Cardiac muscle cell (in vitro differentiated cells and primary cell): ENCODE results near the gene MARCHF9. TPM values are rescaled to one million over a fixed set of nuclear protein-coding genes. Genes with fewer than 3 reads are reported as not detected.
A peak's percentile ranks its signal among the peaks of the same experiment; 100 is the strongest.

Experiments used
- DNase-seq, 2 donors: peaks; one replicate each; pipeline versions ENCODE4 v3.0.0 to v3.0.0-alpha.2; 2010 to 2017; ENCODE audit warnings: low read depth in 1 of 2, low spot score in 1 of 2
- H3K27ac ChIP-seq: fragments of 200-600 bp; sonication (generic); 2 replicates; pipeline ENCODE4 v1.5.1; 2016
- H3K27me3 ChIP-seq: fragments of 200-600 bp; sonication (generic); 2 replicates; pipeline ENCODE4 v1.6.0; 2016; ENCODE audit warnings: control low read depth
- H3K36me3 ChIP-seq: fragments of 200-600 bp; sonication (generic); 2 replicates; pipeline ENCODE4 v1.5.1; 2016; ENCODE audit warnings: control low read depth
- H3K4me1 ChIP-seq: fragments of 200-600 bp; sonication (generic); 2 replicates; pipeline ENCODE4 v1.8.1; 2017; ENCODE audit warnings: low read depth, mild to moderate bottlenecking, mixed run types
- H3K4me3 ChIP-seq: fragments of 200-600 bp; sonication (generic); 2 replicates; pipeline ENCODE4 v1.5.1; 2016; ENCODE audit warnings: mild to moderate bottlenecking
- H3K9me3 ChIP-seq: fragments of 200-600 bp; sonication (generic); 2 replicates; pipeline ENCODE4 v1.5.1; 2017; ENCODE audit warnings: low read depth, mild to moderate bottlenecking, control low read depth
- polyA plus RNA-seq: library from polyadenylated mRNA; unstranded; fragments of >200 nt; fragmentation: Nextera tagmentation; extraction: Ambion mirVana; gene quantifications from 2 replicates; pipeline ENCODE4 v1.2.1, GENCODE V29; 2016
- total RNA-seq: library from RNA; depleted of rRNA; stranded (reverse); fragments of >200 nt; gene quantifications from 2 replicates; pipeline ENCODE4 v1.2.3, GENCODE V29; 2016
- TF ChIP-seq, protein P1 (sequence below): IDR thresholded peaks from 2 replicates; pipeline ENCODE4 v1.5.1; 2012; ENCODE audit warnings: low read depth, mild to moderate bottlenecking, low read length

Gene MARCHF9
- total and polyA plus RNA-seq, 2 experiments from 2014 or later = 9.0 to 21.9 TPM

- Histone ChIP-seq H3K36me3 (no peaks in the 10 kb centered on the region), H3K27ac (no peak overlapping the region), H3K4me1 (peaks cover 4% of the 10 kb centered on the region), H3K9me3 (no peaks in the 10 kb centered on the region), H3K27me3 (peaks cover 56% of the 10 kb centered on the region), H3K4me3 (no peak overlapping the region)
- no peak for DNase-seq
- TF ChIP-seq, protein P1, sequence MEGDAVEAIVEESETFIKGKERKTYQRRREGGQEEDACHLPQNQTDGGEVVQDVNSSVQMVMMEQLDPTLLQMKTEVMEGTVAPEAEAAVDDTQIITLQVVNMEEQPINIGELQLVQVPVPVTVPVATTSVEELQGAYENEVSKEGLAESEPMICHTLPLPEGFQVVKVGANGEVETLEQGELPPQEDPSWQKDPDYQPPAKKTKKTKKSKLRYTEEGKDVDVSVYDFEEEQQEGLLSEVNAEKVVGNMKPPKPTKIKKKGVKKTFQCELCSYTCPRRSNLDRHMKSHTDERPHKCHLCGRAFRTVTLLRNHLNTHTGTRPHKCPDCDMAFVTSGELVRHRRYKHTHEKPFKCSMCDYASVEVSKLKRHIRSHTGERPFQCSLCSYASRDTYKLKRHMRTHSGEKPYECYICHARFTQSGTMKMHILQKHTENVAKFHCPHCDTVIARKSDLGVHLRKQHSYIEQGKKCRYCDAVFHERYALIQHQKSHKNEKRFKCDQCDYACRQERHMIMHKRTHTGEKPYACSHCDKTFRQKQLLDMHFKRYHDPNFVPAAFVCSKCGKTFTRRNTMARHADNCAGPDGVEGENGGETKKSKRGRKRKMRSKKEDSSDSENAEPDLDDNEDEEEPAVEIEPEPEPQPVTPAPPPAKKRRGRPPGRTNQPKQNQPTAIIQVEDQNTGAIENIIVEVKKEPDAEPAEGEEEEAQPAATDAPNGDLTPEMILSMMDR = no peak
Measured at GRCh38 chr12:57767305-57767698, 12.4 kb downstream of the MARCHF9 start.

DNA sequence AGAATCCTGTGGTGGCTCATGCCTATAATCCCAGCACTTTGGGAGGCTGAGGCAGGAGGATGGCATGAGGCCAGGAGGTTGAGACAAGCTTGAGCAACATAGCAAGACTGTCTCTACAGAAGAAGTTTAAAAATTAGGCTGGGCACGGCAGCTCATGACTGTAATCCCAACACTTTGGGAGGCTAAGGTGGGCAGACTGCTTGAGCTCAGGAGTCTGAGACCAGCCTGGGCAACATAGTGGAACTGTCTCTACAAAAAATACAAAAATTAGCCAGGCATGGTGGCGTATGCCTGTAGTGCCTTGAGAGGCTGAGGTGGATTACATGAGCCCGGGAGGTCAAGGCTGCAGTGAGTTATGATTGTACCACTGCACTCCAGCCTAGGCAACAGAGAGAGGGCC, 13.0 kb downstream of the MARCHF9 start:
- no peak for DNase-seq
- Histone ChIP-seq H3K9me3 (no peaks in the 10 kb centered on the region), H3K27me3 (peaks cover 50% of the 10 kb centered on the region), H3K27ac (no peak overlapping the region), H3K4me3 (no peak overlapping the region), H3K36me3 (no peaks in the 10 kb centered on the region), H3K4me1 (peaks cover 4% of the 10 kb centered on the region)
- TF ChIP-seq, protein P1 = no peak

GRCh38 chr12:57769594-57769993, 14.7 kb downstream of the MARCHF9 start:
- no peak for DNase-seq
- Histone ChIP-seq H3K27ac (no peak overlapping the region), H3K27me3 (peaks cover 33% of the 10 kb centered on the region), H3K4me1 (peaks cover 4% of the 10 kb centered on the region), H3K36me3 (no peaks in the 10 kb centered on the region), H3K4me3 (no peak overlapping the region), H3K9me3 (no peaks in the 10 kb centered on the region)
- TF ChIP-seq, protein P1 = no peak

DNA sequence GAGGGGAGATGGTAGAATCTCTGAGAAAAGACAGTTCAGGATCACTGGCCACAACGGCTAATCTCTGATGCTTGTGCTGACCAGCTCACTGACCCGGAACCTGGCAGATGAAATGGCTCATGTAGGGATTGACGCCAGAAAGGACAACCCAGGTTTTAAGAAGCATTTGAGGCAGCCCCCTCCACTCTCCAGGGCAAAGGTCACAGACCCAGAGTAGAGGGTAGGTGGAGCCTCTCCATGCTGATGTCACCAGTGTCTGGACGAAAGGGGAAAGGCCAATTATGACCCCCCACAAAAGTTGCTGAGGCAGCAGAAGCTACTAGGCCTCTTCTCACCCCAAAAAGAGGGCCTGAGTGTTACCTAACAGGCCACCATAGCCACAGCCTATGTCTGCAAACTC, 15.8 kb downstream of the MARCHF9 start:
- TF ChIP-seq, protein P1 = no peak
- H3K27me3 ChIP-seq = peaks cover 21% of the 10 kb centered on the region
- H3K4me1 ChIP-seq = peaks cover 4% of the 10 kb centered on the region
- no peaks in the 10 kb centered on the region for H3K9me3 ChIP-seq
- DNase-seq = no peak
- no peak overlapping the region for H3K27ac ChIP-seq
- no peak overlapping the region for H3K4me3 ChIP-seq
- no peaks in the 10 kb centered on the region for H3K36me3 ChIP-seq

- peaks cover 15% of the 10 kb centered on the region for H3K27me3 ChIP-seq
- TF ChIP-seq, protein P1 = no peak
- peaks cover 4% of the 10 kb centered on the region for H3K4me1 ChIP-seq
- H3K4me3 ChIP-seq = peak overlapping the region; percentile 57
- DNase-seq = peak; percentile 88 to 94
- no peaks in the 10 kb centered on the region for H3K9me3 ChIP-seq
- peak overlapping the region; percentile 86 for H3K27ac ChIP-seq
- no peaks in the 10 kb centered on the region for H3K36me3 ChIP-seq
Measured at GRCh38 chr12:57771236-57771872, 16.5 kb downstream of the MARCHF9 start.
